ENCODE measurements around the gene TAC3. TPM values are rescaled to one million over a fixed set of nuclear protein-coding genes. Genes with fewer than 3 reads are reported as not detected.

The TAC3 gene
- total RNA-seq, 1 experiment from 2014 or later: 6.2 TPM

GRCh38 chr12:57008178-57008577 is 8.2 kb downstream of the TAC3 start:
- H3K27ac ChIP-seq (ENCODE audit: insufficient read length, low read depth, low read length): no peak overlapping the region
- no peak overlapping the region for H3K4me3 Mint-ChIP-seq
- no peak overlapping the region for H3K4ac ChIP-seq (ENCODE audit: low read depth, low read length)
- H3K23me2 ChIP-seq (ENCODE audit: insufficient read length, low read depth, low read length, poor library complexity, severe bottlenecking): no peaks in the 10 kb centered on the region
- peaks cover 13% of the 10 kb centered on the region; the same call in 1 of the 2 replicates for H3K4me1 ChIP-seq (ENCODE audit: insufficient read depth, low read length)
- H3T11ph ChIP-seq (ENCODE audit: low read length): no peak overlapping the region
- no peak overlapping the region for H2BK12ac ChIP-seq (ENCODE audit: insufficient read length, low read depth, low read length)
- no peak overlapping the region for H3K27ac Mint-ChIP-seq
- no peak for DNase-seq
- H2AK5ac ChIP-seq (ENCODE audit: insufficient read length, low read length): no peak overlapping the region
- peaks cover 5% of the 10 kb centered on the region for H3K79me1 ChIP-seq (ENCODE audit: insufficient read depth, low read depth, low read length, poor library complexity, severe bottlenecking)
- H2BK120ac ChIP-seq (ENCODE audit: low read depth, low read length, poor library complexity, severe bottlenecking): no peak overlapping the region
- H3K79me2 ChIP-seq (ENCODE audit: insufficient read depth, low read length): no peaks in the 10 kb centered on the region; the same call in 1 of the 2 replicates
- H3K4me1 Mint-ChIP-seq: peaks cover 48 to 65% of the 10 kb centered on the region in 2 experiments
- no peak overlapping the region for H2BK20ac ChIP-seq (ENCODE audit: low read depth, low read length, poor library complexity, severe bottlenecking)
- no peak overlapping the region for H3K18ac ChIP-seq (ENCODE audit: insufficient read length, low read depth, low read length)
- H2BK5ac ChIP-seq (ENCODE audit: insufficient read length, low read length): no peak overlapping the region
- no peak overlapping the region for H2BK15ac ChIP-seq (ENCODE audit: low read depth, low read length)
- no peaks in the 10 kb centered on the region for H4K20me1 ChIP-seq (ENCODE audit: control insufficient read depth, insufficient read depth, insufficient read length)
- peak; percentile 61 for TF ChIP-seq CTCF (conservative IDR thresholded peaks at IDR 0.05)
- H3K23ac ChIP-seq (ENCODE audit: insufficient read length, low read depth, low read length): no peak overlapping the region
- H3K14ac ChIP-seq (ENCODE audit: insufficient read depth, low read length): no peak overlapping the region
- no peak overlapping the region for H4K91ac ChIP-seq (ENCODE audit: insufficient read length, low read depth, low read length)
- H3K36me3 Mint-ChIP-seq (ENCODE audit: insufficient read depth in 1 of 3, low read depth in 3 of 3): peaks cover 14 to 20% (median 14%) of the 10 kb centered on the region in 3 experiments; a peak in 6 of 7 replicates
- H3K27me3 Mint-ChIP-seq (ENCODE audit: low read depth): peaks cover 3% of the 10 kb centered on the region
- no peak overlapping the region for H2AFZ ChIP-seq (ENCODE audit: low read length)
- no peaks in the 10 kb centered on the region; the same call in 1 of the 2 replicates for H3K27me3 ChIP-seq (ENCODE audit: insufficient read depth, low read length)
- H3K9me3 Mint-ChIP-seq: no peaks in the 10 kb centered on the region
- H3K4me2 ChIP-seq (ENCODE audit: insufficient read depth, insufficient read length, low read length): no peak overlapping the region
- H3K9ac ChIP-seq (ENCODE audit: extremely low read depth, insufficient read length, low read length): no peak overlapping the region
- H3K56ac ChIP-seq (ENCODE audit: insufficient read length, low read depth, low read length): no peak overlapping the region
- H4K5ac ChIP-seq (ENCODE audit: insufficient read length, low read depth, low read length): no peak overlapping the region
- H4K8ac ChIP-seq (replicated peaks; ENCODE audit: insufficient read length, low read depth, low read length): no peak overlapping the region
- no peaks in the 10 kb centered on the region for H3K9me3 ChIP-seq (ENCODE audit: control insufficient read depth, low read depth, low read length)

All from H9 (cell line).